Esophagus squamous epithelium (tissue), 5 donors: ENCODE data around the gene F12. TPM values are rescaled to one million over a fixed set of nuclear protein-coding genes. Genes with fewer than 3 reads are reported as not detected.
"Not testable (repeated sequence)": the region's sequence is repeated elsewhere in the genome, so short reads cannot be mapped to it uniquely, and the experiment has no call there.

Experiments used
- DNase-seq: peaks from one replicate; lab custom pipeline; 2025; lab: John Stamatoyannopoulos, UW
- H3K27ac ChIP-seq, 4 donors: fragments of 200-600 bp; sonication (generic); one replicate each; pipeline ENCODE4 v1.5.1; 2016 to 2019; ENCODE audit warnings: mild to moderate bottlenecking in 1 of 4
- H3K27me3 ChIP-seq, 4 donors: fragments of 200-600 bp; sonication (generic); 1 replicate in 3 of 4; 2 replicates in 1 of 4; pipeline versions ENCODE4 v1.5.1 to v1.6.0; 2017 to 2021; ENCODE audit warnings: antibody characterized with exemption in 1 of 4
- H3K36me3 ChIP-seq, 3 donors: fragments of 200-600 bp; sonication (generic); one replicate each; pipeline ENCODE4 v1.5.1; 2016 to 2019
- H3K4me1 ChIP-seq, 3 donors: fragments of 200-600 bp; sonication (generic); one replicate each; pipeline ENCODE4 v1.5.1; 2017 to 2019
- H3K4me3 ChIP-seq, 4 donors: fragments of 200-600 bp; sonication (generic); 1 replicate in 3 of 4; 2 replicates in 1 of 4; pipeline ENCODE4 v1.5.1; 2016 to 2019; ENCODE audit warnings: mild to moderate bottlenecking in 2 of 4, moderate library complexity in 1 of 4
- H3K9me3 ChIP-seq, 3 donors: fragments of 200-600 bp; sonication (generic); one replicate each; pipeline ENCODE4 v1.5.1; 2016 to 2019
- CTCF ChIP-seq, 6 experiments: fragments of 450-650 bp in 4 of 6; fragments of 200-600 bp in 2 of 6; sonication (generic) in 2 of 6; IDR thresholded peaks; one replicate each; pipeline ENCODE4 v1.5.1; 2016 to 2019; ENCODE audit warnings: antibody characterized with exemption in 6 of 6, mild to moderate bottlenecking in 4 of 6, moderate library complexity in 4 of 6
- POLR2A ChIP-seq, 4 donors: fragments of 450-650 bp; IDR thresholded peaks; one replicate each; pipeline ENCODE4 v1.6.1; 2017; ENCODE audit warnings: antibody characterized with exemption in 4 of 4, mild to moderate bottlenecking in 4 of 4, moderate library complexity in 3 of 4
- WGBS, 2 donors: methylation state at CpG; one replicate each; pipeline ENCODE4 v1.1.5; 2018; 5-methylcytosine and 5-hydroxymethylcytosine counted together
- intact Hi-C: fragments of 100-400 bp; cut with DNase I; formaldehyde crosslinking; loops from one replicate; pipeline ENCODE4 v1.15.0; 2022
- total RNA-seq, 4 donors: library from RNA; depleted of rRNA; stranded (reverse); fragments of >200 nt; gene quantifications; one replicate each; pipeline ENCODE4 v1.1.0, GENCODE V29; 2016
- donor health status: DM: yes; HTN: yes; CAD: no.

F12 gene
- total RNA-seq, 4 donors from 2014 or later, result 10.7 to 25.4 (median 19.6) TPM

GRCh38 chr5:177425196-177425800 is 15.9 kb upstream of the F12 start:
- H3K4me3 ChIP-seq, result peak overlapping the region; percentile 43 to 81 (median 58)
- H3K27ac ChIP-seq, result peak overlapping the region; percentile 93 to 97 (median 96)
- DNase-seq, result no peak
- intact Hi-C loops, result no loop called here
- no peaks in the 10 kb centered on the region for H3K27me3 ChIP-seq
- TF ChIP-seq CTCF (IDR thresholded peaks at IDR 0.05), result no peak
- no peak for TF ChIP-seq POLR2A (IDR thresholded peaks at IDR 0.05)
- no peaks in the 10 kb centered on the region for H3K36me3 ChIP-seq
- H3K4me1 ChIP-seq, result peaks cover 37 to 43% (median 38%) of the 10 kb centered on the region in 3 donors
- no peaks in the 10 kb centered on the region for H3K9me3 ChIP-seq
- WGBS, 2 donors, result 46 to 49% methylated on average over 11 to 12 of the region's 13 CpGs

DNA sequence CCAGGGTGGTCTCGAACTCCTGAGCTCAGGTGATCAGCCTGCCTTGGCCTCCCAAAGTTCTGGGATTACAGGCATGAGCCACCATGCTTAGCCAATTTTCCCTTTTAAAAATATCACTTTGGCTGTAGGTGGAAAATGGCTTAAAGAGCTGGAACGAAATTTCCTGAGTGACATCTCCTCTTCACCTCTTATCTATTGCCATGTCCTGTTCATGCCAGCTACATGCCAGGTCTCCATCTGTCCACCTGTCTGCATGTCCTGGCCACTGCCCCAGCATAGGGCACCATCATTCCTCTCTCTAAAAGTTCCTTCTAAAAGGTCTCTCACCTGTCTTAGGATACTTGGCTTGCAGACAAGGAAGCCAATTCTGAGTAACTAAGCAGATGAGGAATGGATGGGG is 14.3 kb upstream of the F12 start:
- H3K4me3 ChIP-seq, result no peak overlapping the region
- no peaks in the 10 kb centered on the region for H3K36me3 ChIP-seq
- intact Hi-C loops, result no loop called here
- peaks cover 20 to 27% (median 23%) of the 10 kb centered on the region in 3 donors for H3K4me1 ChIP-seq
- H3K27ac ChIP-seq, result no peak overlapping the region
- no peaks in the 10 kb centered on the region for H3K9me3 ChIP-seq
- no peak for DNase-seq
- 74 to 100% methylated on average over 1 to 2 of the region's 2 CpGs for WGBS, 2 donors
- TF ChIP-seq CTCF (IDR thresholded peaks at IDR 0.05) (no peak), POLR2A (IDR thresholded peaks at IDR 0.05) (no peak)
- H3K27me3 ChIP-seq, result no peaks in the 10 kb centered on the region

DNA sequence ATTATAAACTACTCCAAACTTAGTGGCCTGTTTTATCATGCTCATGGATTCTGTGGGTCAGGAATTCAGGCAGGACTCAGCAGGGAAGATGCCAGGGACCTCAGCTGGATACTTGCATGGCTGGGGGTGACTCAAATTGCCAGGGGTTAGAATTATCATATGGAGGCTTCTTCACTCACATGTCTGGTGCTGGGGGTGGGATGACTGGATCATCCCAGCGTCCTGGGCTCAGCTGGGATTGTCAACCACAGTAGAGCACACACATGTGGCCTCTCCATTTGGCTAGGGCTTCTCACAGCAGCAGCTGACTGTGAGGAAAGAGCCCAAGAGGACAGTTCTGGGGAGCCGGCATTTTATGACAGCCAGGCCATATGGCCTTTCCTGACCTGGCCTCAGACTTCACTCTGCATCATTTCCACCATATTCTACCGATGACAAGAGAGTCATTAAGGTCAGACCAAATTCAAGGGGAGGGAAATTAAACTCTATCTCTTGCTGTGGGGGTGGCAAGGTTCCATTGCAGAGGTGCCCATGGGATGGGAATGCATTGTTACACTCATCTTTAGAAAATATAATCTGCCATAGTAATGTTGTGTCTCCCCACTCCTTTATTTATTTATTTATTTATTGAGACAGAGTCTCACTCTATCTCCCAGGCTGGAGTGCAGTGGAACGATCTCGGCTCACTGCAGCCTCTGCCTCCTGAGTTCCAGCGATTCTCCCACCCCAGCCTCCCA is 11.9 kb upstream of the F12 start:
- 78 to 97% methylated on average over 4 to 5 of the region's 6 CpGs for WGBS, 2 donors
- Histone ChIP-seq H3K27me3 (no peaks in the 10 kb centered on the region), H3K9me3 (no peaks in the 10 kb centered on the region), H3K36me3 (no peaks in the 10 kb centered on the region), H3K4me3 (no peak overlapping the region), H3K27ac (no peak overlapping the region), H3K4me1 (peaks cover 3 to 16% (median 7%) of the 10 kb centered on the region in 3 donors)
- no peak for DNase-seq
- intact Hi-C loops, result no loop called here
- no peak for TF ChIP-seq POLR2A (IDR thresholded peaks at IDR 0.05)
- no peak for TF ChIP-seq CTCF (IDR thresholded peaks at IDR 0.05)

DNA sequence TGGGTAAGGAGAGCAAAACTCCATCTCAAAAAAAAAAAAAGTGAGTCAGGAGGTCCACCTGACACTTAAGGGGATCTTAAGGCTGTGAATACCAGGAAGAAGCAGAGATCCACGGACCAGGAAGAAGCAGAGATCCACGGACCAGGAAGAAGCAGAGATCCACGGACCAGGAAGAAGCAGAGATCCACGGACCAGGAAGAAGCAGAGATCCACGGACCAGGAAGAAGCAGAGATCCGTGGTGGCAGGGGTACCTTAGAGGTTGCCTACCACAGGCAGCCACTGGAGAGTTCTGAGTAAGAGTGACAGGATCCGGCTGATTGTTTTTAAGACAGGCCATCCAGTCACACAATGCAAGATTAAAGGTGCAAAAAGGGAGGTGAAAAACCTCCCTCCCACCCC is 11.1 kb upstream of the F12 start:
- H3K36me3 ChIP-seq, H3K27me3 ChIP-seq, H3K9me3 ChIP-seq, DNase-seq, H3K27ac ChIP-seq, intact Hi-C loops, H3K4me3 ChIP-seq: not testable (repeated sequence)
- WGBS, 2 donors, result 58 to 65% methylated on average over 7 of the region's 7 CpGs
- H3K4me1 ChIP-seq, result peaks cover 2 to 14% (median 4%) of the 10 kb centered on the region in 3 donors

DNA sequence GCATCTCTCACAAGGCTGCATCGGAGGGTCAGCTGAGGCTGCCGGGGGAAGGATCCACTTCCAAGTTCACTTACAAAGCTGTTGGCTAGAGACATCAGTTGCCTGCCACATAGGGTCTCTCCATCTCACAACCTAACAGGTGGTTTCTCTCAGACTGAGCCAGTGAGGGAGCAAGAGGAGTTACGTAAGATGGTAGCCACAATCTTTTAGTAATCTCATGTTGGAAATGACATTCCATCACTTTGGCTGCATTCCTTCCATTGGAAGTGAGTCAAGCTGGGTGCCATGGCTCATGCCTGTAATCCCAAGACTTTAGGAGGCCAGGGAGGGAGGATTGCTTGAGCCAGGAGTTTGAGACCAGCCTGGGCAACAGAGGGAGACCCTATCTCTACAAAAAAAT is 9.7 kb upstream of the F12 start:
- no peak for TF ChIP-seq CTCF (IDR thresholded peaks at IDR 0.05)
- no peak for TF ChIP-seq POLR2A (IDR thresholded peaks at IDR 0.05)
- intact Hi-C loops, result no loop called here
- Histone ChIP-seq H3K4me1 (peaks cover 0 to 9% (median 0%) of the 10 kb centered on the region in 3 donors), H3K4me3 (no peak overlapping the region), H3K27me3 (no peaks in the 10 kb centered on the region), H3K27ac (no peak overlapping the region), H3K9me3 (no peaks in the 10 kb centered on the region), H3K36me3 (no peaks in the 10 kb centered on the region)
- 44 to 82% methylated on average over 3 of the region's 3 CpGs for WGBS, 2 donors
- DNase-seq, result no peak

DNA sequence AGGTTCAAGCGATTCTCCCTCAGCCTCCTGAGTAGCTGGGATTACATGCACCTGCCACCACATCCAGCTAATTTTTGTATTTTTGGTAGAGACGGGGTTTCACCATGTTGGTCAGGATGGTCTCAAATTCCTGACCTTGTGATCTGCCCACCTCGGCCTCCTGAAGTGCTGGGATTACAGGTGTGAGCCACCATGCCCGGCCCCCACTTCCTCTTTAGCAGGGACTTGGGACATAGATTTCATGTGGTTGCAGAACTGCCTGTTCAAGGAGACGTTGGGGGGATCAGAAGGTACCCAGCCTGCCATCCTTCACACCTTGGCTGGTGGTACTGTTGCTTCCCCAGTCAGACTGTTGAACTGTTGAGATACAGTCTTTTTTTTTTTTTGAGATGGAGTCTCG is 7.7 kb upstream of the F12 start:
- 81 to 87% methylated on average over 5 of the region's 6 CpGs for WGBS, 2 donors
- intact Hi-C loops, DNase-seq, H3K4me3 ChIP-seq, H3K36me3 ChIP-seq, H3K27me3 ChIP-seq, H3K9me3 ChIP-seq: not testable (repeated sequence)
- Histone ChIP-seq H3K27ac (peak overlapping the region in 1 of 4 donors; percentile 50), H3K4me1 (peaks cover 0 to 17% (median 8%) of the 10 kb centered on the region in 3 donors)
